NCI-H82 (cell line): Measurements from ENCODE around the gene GRK4.
"Not testable (repeated sequence)": the region's sequence is repeated elsewhere in the genome, so short reads cannot be mapped to it uniquely, and the experiment has no call there.

ENCODE experiments used
- DNase-seq: peaks from one replicate; lab custom pipeline; 2025; lab: John Stamatoyannopoulos, UW

Gene GRK4

DNA sequence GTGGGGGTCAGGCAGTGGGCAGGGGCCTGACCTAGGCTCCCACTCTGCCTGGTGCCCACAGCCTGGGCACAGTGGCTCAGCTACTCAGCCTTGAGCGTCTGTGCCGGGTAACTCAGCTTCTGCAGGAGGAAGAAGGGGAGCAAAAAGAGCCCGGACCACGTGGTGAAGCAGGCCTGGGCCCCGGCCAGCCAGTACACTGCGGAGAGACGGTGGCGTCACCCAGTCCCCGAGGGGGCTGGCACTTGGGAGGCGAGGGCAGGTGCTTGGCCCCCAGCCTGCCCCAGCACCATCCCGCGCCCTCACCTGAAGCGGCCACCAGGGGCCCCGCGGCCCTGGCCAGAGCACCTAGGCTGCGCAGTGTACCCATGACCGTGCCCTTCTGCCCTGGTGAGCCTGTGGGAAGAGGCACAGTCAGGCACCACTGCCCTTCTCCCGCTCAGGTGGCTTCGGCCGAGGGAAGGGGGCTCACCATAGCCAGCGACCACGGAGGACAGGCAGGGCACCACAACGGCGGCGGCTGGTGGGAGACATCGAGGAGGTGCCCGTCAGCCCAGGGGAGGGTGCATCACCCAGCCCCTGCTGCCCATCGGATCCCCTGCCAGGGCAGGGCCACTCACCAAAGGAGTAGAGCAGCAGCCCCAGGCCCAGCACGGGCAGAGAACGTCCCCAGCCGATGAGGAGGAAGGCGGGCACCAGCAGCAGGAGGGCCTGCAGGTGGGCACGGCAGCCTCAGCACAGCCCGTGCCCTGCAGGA is 32.4 kb upstream of the GRK4 start:
- no peak for DNase-seq

GRCh38 chr4:2931512-2932301 is 31.7 kb upstream of the GRK4 start:
- peak; percentile 18 for DNase-seq

DNA sequence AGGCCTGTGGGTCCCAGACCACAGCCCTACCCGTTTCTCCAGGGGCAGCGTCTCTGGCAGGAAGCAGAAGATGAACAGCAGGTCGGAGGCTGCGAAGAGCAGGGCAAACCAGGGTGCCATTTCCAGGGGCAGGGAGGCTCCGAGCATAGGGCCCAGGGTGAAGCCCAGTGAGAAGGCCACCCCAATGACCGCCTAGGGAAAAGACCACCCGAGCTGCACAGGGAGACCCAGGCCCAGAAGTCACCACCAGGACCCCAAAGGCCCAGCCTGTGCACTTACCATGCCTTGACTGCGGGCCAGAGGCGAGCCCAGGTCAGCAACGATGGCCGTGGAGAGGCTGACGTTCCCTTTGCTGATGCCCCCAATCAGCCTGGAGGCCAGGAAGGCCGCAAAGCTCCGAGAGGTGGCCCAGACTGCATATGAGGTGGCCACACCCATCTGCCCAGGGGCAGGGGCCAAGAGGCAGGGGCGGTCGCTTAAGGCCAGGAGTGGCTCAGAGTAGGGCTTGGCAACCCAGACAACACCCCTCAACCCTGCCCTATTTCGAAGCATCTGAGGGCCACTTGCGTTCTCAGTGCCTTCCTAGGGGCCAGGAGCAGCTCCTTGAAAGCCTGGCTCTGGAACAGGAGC is 30.9 kb upstream of the GRK4 start:
- no peak for DNase-seq

DNA sequence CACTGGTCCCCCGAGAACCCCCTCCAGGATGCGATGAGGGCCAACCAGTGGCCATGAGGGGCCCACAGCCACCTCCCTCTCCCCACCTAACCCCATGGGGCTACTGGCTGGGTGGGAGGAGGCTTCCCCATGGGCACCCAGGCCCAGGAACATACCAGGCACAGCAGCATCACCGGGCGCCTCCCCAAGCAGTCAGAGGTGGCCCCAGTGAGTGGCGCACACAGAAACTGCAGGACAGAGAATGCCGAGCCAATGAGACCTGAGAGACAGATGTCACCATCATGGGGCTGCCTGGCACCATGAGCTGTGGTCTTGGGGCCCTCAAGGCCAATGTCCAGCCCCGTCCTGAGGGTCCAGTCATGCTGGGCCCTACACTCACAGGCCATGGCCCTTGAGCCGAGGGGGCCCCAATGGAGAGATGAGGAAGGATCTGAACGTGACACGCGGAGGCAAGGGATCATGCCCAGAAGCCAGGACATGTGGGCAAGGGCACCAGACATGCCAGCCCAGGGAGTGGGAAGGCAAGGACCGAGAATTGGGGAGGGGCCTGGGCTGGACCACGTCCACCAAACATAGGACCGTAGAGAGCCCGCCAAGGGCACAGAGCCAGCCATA is 30.3 kb upstream of the GRK4 start:
- DNase-seq, result no peak

DNA sequence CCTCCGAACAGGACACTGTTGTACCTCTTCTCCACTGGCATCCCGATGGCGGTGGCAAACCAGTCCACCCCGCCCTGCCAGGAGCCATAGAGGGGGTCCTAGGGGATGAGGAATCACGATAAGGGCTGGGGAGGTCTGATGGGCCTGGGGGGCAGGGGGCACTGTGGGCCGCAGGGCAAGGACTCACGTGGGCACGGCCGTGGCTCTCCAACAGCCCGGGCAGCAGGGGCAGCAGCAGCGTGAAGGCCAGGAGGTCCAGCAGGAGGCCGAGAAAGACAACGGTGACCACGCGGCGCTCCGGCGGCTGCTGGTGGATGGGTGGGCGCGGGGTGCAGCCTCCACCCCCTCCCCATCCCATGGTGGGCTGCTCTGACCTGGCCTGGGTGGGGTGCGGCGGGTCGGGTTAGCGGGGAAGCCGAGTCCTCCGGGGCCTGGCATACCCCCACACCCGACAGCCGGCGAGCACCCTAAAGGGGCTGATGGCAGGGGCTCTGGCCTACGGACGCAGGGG is 29.8 kb upstream of the GRK4 start:
- no peak for DNase-seq

DNA sequence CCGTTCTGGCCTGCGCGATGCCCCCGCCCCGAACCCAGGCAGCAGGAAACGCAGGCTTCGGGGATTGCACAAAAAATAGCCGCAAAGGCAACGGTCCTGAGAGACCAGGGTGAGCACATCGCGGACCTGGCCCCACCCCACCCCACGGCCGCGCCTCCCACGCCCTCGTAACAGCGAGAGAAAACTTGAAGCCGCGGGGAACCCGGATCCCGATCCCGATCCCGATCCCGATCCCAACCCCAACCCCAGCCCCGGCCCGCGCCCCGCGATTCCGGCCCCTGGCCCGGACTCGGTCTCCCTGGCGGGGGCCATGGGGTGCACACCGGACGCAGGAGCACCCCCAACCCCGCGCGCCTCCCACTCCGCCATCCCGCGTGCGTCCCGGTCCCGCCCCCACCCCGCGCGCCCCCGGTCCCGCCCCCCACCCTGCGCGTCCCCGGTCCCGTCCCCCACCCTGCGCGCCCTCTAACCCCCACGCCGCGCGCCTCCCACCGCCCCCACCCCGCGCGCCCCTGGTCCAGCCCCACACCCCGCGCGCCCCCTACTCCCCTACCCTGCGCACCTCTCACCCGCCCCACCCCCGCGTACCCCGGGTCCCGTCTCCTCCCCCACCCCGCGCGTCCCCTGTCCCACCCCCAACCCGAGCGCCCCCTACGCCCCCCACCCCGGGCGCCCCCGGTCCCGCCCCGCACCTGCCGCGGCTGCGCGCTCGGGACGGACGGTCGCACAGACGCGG is 29.1 kb upstream of the GRK4 start:
- DNase-seq, result peak; percentile 27

DNA sequence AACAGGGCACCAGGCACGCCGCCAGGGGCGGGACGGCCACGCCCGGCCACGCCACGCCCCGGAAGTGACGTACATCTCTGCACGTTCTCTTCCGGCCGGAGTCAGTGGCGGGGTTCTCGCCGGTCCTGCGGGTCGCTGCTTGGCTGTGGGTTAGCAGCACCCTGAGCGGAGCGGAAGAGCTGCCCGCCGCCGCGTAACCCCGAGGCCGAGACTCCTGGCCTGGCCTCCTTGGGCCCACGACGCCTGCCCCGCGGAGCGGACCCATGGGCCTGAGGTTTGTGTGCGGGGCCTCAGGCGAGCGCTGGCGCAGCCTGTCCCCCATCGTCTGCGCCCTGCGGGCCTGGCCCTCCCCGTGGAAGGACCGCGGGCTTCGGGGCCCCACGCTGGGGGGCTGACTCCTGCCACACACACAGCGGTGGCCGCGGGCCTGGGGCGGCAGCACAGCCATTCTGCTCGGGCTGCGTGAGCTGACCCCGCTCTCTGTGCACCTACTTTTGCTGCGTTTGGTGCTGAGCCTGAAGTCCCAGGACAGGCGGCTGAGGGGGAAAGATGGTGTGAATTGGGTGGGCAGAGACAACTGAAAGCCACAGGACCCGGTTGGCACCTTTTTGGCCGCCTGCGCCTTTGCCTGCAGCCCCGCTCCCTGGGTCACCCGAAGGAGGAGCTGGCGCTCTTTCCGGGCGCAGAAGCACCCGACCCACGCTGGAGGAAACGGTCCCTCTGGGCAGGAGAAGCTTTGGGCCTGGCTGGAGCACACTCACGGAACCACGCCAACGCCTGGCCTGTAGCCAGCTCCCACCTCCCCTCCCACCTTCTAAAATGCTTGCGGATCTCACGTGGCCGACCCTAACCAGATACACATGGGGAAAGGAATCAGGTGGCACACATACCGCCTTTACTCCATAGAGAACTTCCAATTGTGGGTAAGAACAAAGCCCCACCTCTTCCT is 28.3 kb upstream of the GRK4 start:
- DNase-seq, result peak; percentile 90

DNA sequence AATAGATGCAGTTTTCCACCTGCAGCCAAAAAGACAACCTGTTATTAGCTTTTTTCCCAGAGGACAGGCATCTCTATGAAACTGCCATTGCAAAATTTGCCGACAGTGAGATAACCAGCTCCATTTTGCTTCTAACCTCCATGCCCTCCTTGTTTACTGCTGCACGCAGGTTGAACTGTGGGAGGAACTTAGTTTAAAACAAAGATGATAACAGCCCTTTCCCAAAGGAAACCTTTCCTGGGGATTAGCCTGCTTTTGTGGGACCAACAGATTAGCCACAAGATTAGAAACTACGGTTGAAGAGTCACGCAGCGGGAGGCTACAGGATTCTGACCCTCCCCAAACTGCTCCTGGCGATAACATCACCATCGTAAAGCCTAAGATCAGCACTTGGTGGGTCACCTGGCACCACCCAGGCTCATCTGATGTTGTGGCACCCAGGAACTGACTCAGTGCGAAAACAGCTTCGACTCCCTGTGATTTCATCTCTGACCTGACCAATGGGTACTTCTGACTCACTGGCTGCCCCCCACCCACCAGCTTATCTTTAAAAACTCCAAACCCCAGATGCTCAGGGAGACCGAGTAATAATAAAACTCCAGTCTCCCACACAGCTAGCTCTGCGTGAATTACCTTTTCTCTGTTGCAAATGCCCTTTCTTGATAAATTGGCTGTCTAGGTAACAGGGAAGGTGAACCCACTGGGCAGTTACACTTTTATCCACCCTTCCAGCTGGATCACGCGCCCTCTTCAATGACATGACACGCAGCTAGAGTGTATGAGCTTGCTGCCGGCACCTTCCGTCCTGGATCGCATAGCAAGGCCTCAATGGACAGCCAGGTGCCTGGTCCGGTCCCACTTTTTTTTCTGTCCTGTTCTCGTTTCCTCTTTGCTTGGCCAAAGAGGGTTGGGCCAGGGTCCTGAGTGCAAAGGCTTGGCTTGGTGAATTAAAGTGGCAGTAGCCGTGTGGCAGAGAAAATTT is 27.3 kb upstream of the GRK4 start:
- peak; percentile 51 for DNase-seq

- DNase-seq, result peak; percentile 74
Observed at GRCh38 chr4:2936773-2937145, 26.6 kb upstream of the GRK4 start.

DNA sequence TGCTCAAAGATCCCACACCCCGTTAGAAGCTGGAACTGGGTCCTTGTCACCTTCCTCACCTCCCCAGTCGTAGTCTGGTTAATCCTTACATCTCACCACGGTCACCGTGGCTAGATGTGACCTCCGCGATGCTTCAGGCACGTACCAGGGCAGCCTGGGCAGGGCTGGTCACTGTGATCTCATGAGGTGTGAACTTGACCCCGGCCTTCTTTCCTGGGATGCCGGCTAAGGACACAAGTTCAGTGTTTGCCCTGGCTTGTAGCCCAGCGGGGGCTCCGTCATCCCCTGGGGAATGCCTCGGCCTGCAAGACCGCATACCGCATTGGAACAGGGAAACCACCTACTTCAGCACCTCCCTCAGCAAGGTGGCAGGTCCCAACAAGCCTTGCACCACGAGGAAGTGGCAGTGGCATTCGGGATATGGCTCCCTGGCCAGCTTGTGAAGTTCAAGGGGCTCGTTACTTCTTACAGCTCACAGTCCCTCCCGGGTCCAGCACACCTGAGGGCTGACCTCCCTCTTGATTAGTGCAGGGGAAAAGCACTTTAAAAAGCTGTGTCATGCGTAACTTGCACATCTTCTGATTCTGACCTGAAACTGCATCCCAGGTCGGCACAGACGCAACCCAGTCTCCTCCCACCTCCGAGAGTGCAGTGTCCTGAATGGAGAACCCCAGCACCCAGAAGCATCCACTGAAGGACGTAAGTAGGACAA is 26.1 kb upstream of the GRK4 start:
- no peak for DNase-seq

- no peak for DNase-seq
Observed at GRCh38 chr4:2937986-2938385, 25.4 kb upstream of the GRK4 start.

GRCh38 chr4:2938411-2938810 is 25.0 kb upstream of the GRK4 start:
- DNase-seq, result not testable (repeated sequence)

DNA sequence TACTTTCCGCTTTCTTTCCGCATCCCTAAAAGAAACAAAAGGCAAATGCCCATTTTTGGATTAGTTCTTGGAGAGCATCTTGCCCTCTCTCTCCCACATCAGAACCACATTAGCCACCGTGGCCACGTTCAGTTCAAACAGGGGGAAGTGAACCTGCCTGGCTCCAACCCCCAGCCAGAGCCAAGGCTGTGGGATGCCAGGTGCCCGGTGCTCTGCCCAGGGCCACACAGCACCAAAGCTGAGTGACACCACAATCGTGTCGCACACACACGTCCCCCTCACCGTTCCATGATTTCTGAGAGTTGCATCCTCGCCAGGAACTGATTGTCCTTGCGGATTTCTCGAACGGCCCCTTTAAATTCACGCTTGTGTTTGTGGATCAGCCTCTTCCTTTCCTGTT is 24.5 kb upstream of the GRK4 start:
- DNase-seq, result no peak

DNA sequence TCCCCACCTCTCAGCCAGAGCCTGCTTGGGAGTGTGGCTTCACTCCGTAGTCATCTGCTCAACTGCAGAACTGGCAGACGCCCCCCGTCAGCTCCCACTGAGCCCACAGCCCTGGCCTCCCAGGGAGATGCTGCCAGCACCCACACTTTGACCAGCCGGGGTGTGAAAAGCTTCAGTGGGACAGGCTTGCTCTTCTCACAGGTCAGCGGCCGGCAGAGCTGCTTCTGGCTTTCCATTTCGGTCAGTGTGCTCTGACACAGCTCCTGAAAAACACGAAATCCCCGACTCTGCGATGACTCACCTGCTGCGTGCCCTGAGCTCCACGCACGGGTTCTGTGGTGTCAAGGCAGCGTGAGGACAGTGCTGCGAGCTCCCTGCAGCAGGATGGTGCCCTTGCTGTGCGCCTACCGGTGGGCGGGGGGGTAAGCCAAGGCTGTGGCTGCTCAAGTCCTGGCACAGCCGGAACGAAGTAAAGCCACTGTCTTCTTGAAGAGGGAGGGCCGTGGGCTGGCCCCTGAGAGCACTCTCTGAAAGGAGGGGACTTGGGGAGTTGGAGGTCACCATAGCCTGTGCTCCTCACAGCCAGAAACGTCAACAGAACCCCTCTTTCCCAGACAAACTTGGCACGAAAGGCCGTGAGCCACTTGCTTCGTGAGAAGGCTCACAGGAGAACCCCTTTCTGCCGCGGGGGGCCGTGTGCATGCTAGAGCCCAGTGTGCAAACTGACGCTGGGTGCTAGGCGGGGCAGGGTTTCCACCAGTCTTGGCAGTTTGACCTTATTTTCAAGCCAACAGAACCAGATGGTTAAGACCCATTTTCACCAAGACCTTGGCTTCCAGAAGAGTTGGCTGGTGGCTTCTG is 23.8 kb upstream of the GRK4 start:
- DNase-seq, result no peak

- DNase-seq, result no peak
Observed at GRCh38 chr4:2940267-2941137, 22.9 kb upstream of the GRK4 start.

- DNase-seq, result no peak
Observed at GRCh38 chr4:2941138-2942036, 22.0 kb upstream of the GRK4 start.
